NK-92 treated with Interleukin-12 subunit alpha and Interleukin-12 subunit beta, amount 100 ng/mL, for 24 hours (cell line): ENCODE measurements around the gene ZNF775.

Source experiments
- DNase-seq: peaks from one replicate; lab custom pipeline; 2025; lab: John Stamatoyannopoulos, UW

ZNF775 gene

GRCh38 chr7:150441524-150441923 lies 62.4 kb downstream of the ZNF775 start:
- DNase-seq: no peak

GRCh38 chr7:150442811-150443210 lies 63.7 kb downstream of the ZNF775 start:
- DNase-seq: no peak

GRCh38 chr7:150443793-150444540 lies 64.8 kb downstream of the ZNF775 start:
- DNase-seq: no peak

GRCh38 chr7:150444674-150445365 lies 65.7 kb downstream of the ZNF775 start:
- no peak for DNase-seq

- DNase-seq: no peak
Measured at GRCh38 chr7:150446288-150446938, 67.3 kb downstream of the ZNF775 start.
